ENCODE measurements around the gene PPWD1. TPM values are rescaled to one million over a fixed set of nuclear protein-coding genes. Genes with fewer than 3 reads are reported as not detected.

PPWD1 gene
- total and polyA plus RNA-seq, 2 donors (not counting 3 experiments of a cell fraction or from before 2014, with no cell fraction given), result 4.9 to 40.9 TPM

- DNase-seq (ENCODE audit: low read depth, low spot score) (no peak), FAIRE-seq (no peak)
- dilution Hi-C loops (cut with MboI; ENCODE audit: extremely low pct_ligation_motif_present, low sequenced_read_pairs) (no loop called here), intact Hi-C loops (cut with micrococcal nuclease) (no loop called here)
- TF ChIP-seq CTCF (IDR thresholded peaks at IDR 0.05; ENCODE audit: extremely low read depth in 1 of 2, insufficient read depth in 1 of 2, low read depth in 1 of 2, low read length in 2 of 2), result no peak
- TF ChIP-seq FOS (IDR thresholded peaks at IDR 0.05; ENCODE audit: borderline replicate concordance, insufficient read depth, low read length), result no peak
- no peak for TF ChIP-seq MAX (IDR thresholded peaks at IDR 0.05; ENCODE audit: insufficient read depth, insufficient read length)
- no peak for TF ChIP-seq JUN (IDR thresholded peaks at IDR 0.05; ENCODE audit: borderline replicate concordance, insufficient read depth, insufficient read length, low read depth)
- no peak for TF ChIP-seq POLR2A (IDR thresholded peaks at IDR 0.05; ENCODE audit: low read depth, low read length)
- no peak for TF ChIP-seq EZH2 (IDR thresholded peaks at IDR 0.05; ENCODE audit: borderline replicate concordance, low read depth, low read length, severe bottlenecking)
- no peak for TF ChIP-seq POLR2AphosphoS5 (IDR thresholded peaks at IDR 0.05; ENCODE audit: insufficient read depth, low read depth, low read length)
- Histone ChIP-seq H3K27me3 (ENCODE audit: control insufficient read depth in 2 of 2, insufficient read depth in 2 of 2, low read length in 2 of 2) (no peaks in the 10 kb centered on the region), H3K4me1 (ENCODE audit: control insufficient read depth, extremely low read depth, insufficient read depth, low read length) (peaks cover 6% of the 10 kb centered on the region), H3K4me2 (ENCODE audit: insufficient read depth, low read length) (no peak overlapping the region), H3K9me3 (replicated peaks; ENCODE audit: control insufficient read depth, insufficient read depth, low read length) (no peaks in the 10 kb centered on the region), H3K79me2 (ENCODE audit: control insufficient read depth, insufficient read depth, low read length) (no peaks in the 10 kb centered on the region), H2AFZ (ENCODE audit: low read depth, low read length) (no peak overlapping the region), H4K20me1 (replicated peaks; ENCODE audit: control insufficient read depth, extremely low read depth, insufficient read depth, low read length) (no peaks in the 10 kb centered on the region), H3K4me3 (replicated peaks in 1 of 3; ENCODE audit: insufficient read depth in 1 of 3, low read depth in 1 of 3, low read length in 3 of 3) (no peak overlapping the region), H3K9me1 (replicated peaks; ENCODE audit: control insufficient read depth, extremely low read depth, insufficient read depth, low read length) (no peaks in the 10 kb centered on the region), H3K27ac (ENCODE audit: insufficient read depth, low read depth, low read length) (no peak overlapping the region), H3K36me3 (ENCODE audit: control insufficient read depth in 2 of 2, extremely low read depth in 1 of 2, insufficient read depth in 2 of 2, low read length in 2 of 2) (peaks cover 0 to 14% of the 10 kb centered on the region in 2 experiments), H3K9ac (replicated peaks; ENCODE audit: extremely low read depth, insufficient read depth, low read length) (no peak overlapping the region)
- no TSS peak for BruUV-seq (replicated peaks)
- ChIA-PET CTCF (interaction anchor here (0.8 to 1.4 kb wide), 3 partner anchors 11 to 62 kb away, joined by 3 to 4 read pairs (median 3); no protein-coding TSS in a partner anchor), POLR2A (no interaction called here)
Measured at GRCh38 chr5:65544473-65544872, 18.6 kb upstream of the PPWD1 start.
